ENCODE results near the gene HAUS1.

DNA sequence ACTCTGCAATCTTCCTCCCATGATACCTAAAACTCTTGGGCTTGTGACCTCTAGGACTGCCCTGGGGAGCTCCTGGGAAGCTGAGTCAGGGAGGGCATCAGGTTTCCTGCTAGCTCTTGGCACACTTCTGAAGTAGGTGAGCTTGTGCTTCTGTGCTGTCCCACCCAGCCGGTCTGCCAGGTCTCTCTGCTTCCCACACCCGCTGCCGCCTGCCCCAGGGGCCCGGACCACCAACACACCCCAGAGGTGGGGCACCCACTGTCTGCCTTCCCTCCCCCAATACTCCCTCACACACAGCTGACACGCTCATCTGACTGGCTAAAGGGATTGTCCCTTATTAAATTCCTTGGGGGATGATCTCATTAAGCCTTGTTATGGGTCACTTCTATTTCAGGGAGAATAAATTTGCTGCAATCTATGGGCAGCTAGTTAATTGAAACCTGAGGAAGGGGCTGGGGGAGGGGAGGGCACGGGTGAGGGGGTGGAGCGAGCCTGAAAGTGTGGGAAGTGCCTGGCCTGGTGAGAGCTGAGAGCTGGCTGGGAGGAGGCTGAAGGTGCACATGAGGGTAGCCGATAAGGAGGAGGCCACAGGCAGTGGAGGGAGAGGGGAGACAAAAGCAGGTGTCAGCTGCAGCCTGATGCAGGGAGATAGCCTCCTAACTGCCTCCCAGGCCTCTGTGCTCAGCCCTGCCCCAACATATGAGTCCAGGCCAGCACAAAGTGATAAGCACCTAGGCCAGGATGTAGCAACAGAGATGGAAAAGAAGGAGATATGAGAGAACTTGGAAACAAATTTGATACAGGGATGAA, 48.8 kb downstream of the HAUS1 start:
- TF ChIP-seq EZH2 (IDR thresholded peaks at IDR 0.05; ENCODE audit: borderline replicate concordance, insufficient read depth, low read length, poor library complexity, severe bottlenecking), result no peak
- TF ChIP-seq SMC3 (conservative IDR thresholded peaks at IDR 0.05; ENCODE audit: poor library complexity), result no peak
